ENCODE measurements around the gene SFXN4. TPM values are rescaled to one million over a fixed set of nuclear protein-coding genes. Genes with fewer than 3 reads are reported as not detected.

SFXN4 gene
- total and polyA plus RNA-seq, 2 of the 13 experiments (the other 11 are each of a cell fraction or from before 2014, with no cell fraction given), result 47.7 to 64.9 TPM

DNA sequence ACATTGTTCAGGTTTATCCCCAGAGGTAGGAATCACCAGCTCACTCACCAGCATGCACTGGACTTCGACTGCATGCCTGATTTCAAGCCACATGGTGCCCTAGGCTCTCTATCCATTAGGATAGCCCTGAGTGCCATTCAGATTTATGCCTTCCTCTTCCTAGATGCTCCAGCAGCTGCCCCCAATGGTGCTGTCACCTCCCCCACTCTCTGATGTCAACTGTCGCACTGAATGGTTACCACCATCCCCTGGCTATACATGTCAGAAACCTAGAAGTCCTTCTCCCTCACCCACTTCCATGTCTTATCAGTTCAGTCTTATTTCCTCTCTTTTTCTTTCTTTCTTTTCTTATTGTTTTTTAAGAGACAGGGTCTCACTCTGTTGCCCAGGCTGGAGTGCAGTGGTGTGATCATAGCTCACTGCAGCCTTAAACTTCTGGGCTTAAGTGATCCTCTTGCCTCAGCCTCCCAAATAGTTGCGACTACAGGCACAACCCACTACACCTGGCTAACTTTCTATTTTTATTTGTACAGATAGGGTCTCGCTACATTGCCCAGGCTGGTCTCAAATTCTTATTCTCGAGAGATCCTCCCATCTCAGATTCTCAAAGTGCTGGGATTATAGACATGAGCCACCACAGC lies 2.9 kb downstream of the SFXN4 start (continued):
- TF ChIP-seq, protein P1, sequence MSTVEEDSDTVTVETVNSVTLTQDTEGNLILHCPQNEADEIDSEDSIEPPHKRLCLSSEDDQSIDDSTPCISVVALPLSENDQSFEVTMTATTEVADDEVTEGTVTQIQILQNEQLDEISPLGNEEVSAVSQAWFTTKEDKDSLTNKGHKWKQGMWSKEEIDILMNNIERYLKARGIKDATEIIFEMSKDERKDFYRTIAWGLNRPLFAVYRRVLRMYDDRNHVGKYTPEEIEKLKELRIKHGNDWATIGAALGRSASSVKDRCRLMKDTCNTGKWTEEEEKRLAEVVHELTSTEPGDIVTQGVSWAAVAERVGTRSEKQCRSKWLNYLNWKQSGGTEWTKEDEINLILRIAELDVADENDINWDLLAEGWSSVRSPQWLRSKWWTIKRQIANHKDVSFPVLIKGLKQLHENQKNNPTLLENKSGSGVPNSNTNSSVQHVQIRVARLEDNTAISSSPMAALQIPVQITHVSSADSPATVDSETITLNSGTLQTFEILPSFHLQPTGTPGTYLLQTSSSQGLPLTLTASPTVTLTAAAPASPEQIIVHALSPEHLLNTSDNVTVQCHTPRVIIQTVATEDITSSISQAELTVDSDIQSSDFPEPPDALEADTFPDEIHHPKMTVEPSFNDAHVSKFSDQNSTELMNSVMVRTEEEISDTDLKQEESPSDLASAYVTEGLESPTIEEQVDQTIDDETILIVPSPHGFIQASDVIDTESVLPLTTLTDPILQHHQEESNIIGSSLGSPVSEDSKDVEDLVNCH (CRISPR knock-in tag; IDR thresholded peaks at IDR 0.05), result no peak
- no peak for TF ChIP-seq HCFC1 (IDR thresholded peaks at IDR 0.05; ENCODE audit: low read depth, low read length)

DNA sequence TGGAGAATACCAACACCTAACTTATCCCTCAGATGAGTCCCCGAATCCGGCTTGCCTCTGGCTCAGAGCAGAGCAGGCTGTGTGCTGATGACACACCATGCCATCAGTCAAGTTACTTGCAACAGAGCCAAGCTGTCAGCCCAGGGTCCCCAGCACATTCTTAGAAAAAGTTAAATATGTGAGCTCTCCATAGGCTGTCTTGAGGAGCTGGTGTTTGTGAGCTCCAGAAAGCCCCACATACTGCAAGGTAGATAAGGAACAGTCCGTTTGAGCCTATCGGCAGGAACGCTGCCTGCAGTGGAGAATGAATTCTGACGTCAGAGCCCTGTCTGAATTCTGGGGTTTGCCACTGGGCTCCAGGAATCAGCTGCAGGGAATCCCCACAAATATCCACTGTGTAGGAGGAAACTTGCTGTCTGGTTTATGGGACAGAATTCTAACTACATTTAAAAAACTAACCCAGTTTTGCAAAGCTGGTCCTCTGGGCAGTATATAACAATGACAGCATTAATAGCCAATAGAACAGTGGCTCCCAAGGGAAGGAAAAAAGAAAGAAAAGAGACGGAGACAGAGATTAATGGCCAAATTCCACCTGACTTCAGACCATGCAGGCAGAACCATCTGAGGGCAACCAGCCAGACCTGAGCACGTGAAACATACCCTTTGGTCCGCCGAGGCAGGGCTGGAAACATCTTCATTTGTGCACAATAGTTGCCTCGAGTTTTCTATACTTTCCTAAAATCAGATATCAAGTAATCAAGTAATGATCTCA lies 3.6 kb downstream of the SFXN4 start:
- Histone ChIP-seq H3K27ac (ENCODE audit: extremely low read length, insufficient read depth, low read length) (no peak overlapping the region), H4K20me1 (ENCODE audit: insufficient read depth, low read length) (no peaks in the 10 kb centered on the region), H3K27me3 (ENCODE audit: control insufficient read depth in 1 of 2, insufficient read depth in 2 of 2, low read length in 2 of 2) (no peaks in the 10 kb centered on the region), H3K36me3 (replicated peaks in 1 of 2; ENCODE audit: control insufficient read depth in 1 of 2, insufficient read depth in 2 of 2, low read length in 2 of 2) (peaks cover 7 to 28% of the 10 kb centered on the region in 2 experiments; a peak in 4 of 5 replicates), H3K79me2 (ENCODE audit: insufficient read depth, low read length) (peaks cover 3% of the 10 kb centered on the region), H3K4me2 (ENCODE audit: low read depth, low read length) (no peak overlapping the region), H3K4me3 (replicated peaks in 1 of 3; ENCODE audit: insufficient read depth in 1 of 3, low read depth in 2 of 3, low read length in 3 of 3) (no peak overlapping the region), H2AFZ (ENCODE audit: low read length) (no peak overlapping the region), H3K9me3 (ENCODE audit: low read length) (no peaks in the 10 kb centered on the region), H3K4me1 (ENCODE audit: insufficient read depth, low read length) (peaks cover 26% of the 10 kb centered on the region), H3K9ac (ENCODE audit: insufficient read depth, low read depth, low read length) (no peak overlapping the region)
- no peak for ATAC-seq
- no peak for TF ChIP-seq HOXA7 (CRISPR knock-in tag; IDR thresholded peaks at IDR 0.05)
- no peak for TF ChIP-seq ZNF572 (CRISPR knock-in tag; IDR thresholded peaks at IDR 0.05)
- TF ChIP-seq ZNF180 (CRISPR knock-in tag; IDR thresholded peaks at IDR 0.05; ENCODE audit: borderline replicate concordance, low read depth), result no peak
- TF ChIP-seq HNRNPLL (IDR thresholded peaks at IDR 0.05; ENCODE audit: low read depth, low read length, poor library complexity, severe bottlenecking), result no peak
- no peak for TF ChIP-seq MEF2D (CRISPR knock-in tag; IDR thresholded peaks at IDR 0.05)
- TF ChIP-seq TBL1XR1 (IDR thresholded peaks at IDR 0.05; ENCODE audit: borderline replicate concordance, low read length, partially characterized antibody), result no peak
- TF ChIP-seq NFYC (CRISPR knock-in tag; IDR thresholded peaks at IDR 0.05), result no peak
- TF ChIP-seq, protein P2, sequence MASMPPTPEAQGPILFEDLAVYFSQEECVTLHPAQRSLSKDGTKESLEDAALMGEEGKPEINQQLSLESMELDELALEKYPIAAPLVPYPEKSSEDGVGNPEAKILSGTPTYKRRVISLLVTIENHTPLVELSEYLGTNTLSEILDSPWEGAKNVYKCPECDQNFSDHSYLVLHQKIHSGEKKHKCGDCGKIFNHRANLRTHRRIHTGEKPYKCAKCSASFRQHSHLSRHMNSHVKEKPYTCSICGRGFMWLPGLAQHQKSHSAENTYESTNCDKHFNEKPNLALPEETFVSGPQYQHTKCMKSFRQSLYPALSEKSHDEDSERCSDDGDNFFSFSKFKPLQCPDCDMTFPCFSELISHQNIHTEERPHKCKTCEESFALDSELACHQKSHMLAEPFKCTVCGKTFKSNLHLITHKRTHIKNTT (CRISPR knock-in tag; IDR thresholded peaks at IDR 0.05), result no peak
- TF ChIP-seq, protein P3, sequence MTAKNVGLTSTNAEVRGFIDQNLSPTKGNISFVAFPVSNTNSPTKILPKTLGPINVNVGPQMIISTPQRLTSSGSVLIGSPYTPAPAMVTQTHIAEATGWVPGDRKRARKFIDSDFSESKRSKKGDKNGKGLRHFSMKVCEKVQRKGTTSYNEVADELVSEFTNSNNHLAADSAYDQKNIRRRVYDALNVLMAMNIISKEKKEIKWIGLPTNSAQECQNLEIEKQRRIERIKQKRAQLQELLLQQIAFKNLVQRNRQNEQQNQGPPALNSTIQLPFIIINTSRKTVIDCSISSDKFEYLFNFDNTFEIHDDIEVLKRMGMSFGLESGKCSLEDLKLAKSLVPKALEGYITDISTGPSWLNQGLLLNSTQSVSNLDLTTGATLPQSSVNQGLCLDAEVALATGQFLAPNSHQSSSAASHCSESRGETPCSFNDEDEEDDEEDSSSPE (CRISPR knock-in tag; IDR thresholded peaks at IDR 0.05), result no peak
- TF ChIP-seq SMAD3 (CRISPR knock-in tag; IDR thresholded peaks at IDR 0.05), result no peak
- 92% methylated on average over 11 of the region's 11 CpGs for WGBS (ENCODE audit: low lambda C conversion rate)
- no peak for FAIRE-seq
- in situ Hi-C loops (cut with HindIII; ENCODE audit: extremely low pct_ligation_motif_present, low pct_unique_long_range_greater_than_20kb) (no loop called here), intact Hi-C loops (cut with micrococcal nuclease; ENCODE audit: unreplicated experiment) (loop anchor here (10.0 kb wide), 1 partner anchor 407 kb away; the partner anchor contains the start of gene CACUL1)
- DNase-seq (ENCODE audit: low spot score), result no peak
- BruUV-seq (replicated peaks), result no TSS peak
- ChIA-PET CTCF (ENCODE audit: low intra/inter-chr PET ratio, low total read pairs) (no interaction called here), POLR2A (interaction anchor here (1.1 to 1.6 kb wide), 3 partner anchors 11 to 45 kb away, joined by 3 read pairs; no protein-coding TSS in a partner anchor)
